Measurements from ENCODE around the gene SPATA31D4.

The SPATA31D4 gene

GRCh38 chr9:81886665-81887064, 41.6 kb upstream of the SPATA31D4 start:
- H2BK15ac ChIP-seq (ENCODE audit: low read length), result no peak overlapping the region
- no CpG with 5 or more reads among the region's 1 CpG for WGBS, 2 donors (ENCODE audit: extremely low coverage in 2 of 2, insufficient read length in 2 of 2, insufficient replicate concordance in 1 of 2)

GRCh38 chr9:81890104-81890503, 38.1 kb upstream of the SPATA31D4 start:
- Histone ChIP-seq H2BK120ac (ENCODE audit: low read depth, low read length) (no peak overlapping the region), H3K23ac (ENCODE audit: low read depth, low read length, poor library complexity) (no peak overlapping the region), H3K36me3 (replicated peaks in 1 of 2; ENCODE audit: control insufficient read depth in 2 of 2, insufficient read depth in 2 of 2, low read length in 2 of 2) (no peaks in the 10 kb centered on the region), H2AFZ (ENCODE audit: low read length) (no peak overlapping the region), H4K8ac (ENCODE audit: low read depth, low read length) (no peak overlapping the region), H3K18ac (ENCODE audit: low read length) (no peak overlapping the region), H2BK15ac (ENCODE audit: low read length) (no peak overlapping the region), H2AK5ac (ENCODE audit: low read depth, low read length) (no peak overlapping the region), H3K9me3 (replicated peaks in 1 of 2; ENCODE audit: control insufficient read depth in 2 of 2, insufficient read depth in 1 of 2, low read depth in 1 of 2, low read length in 2 of 2) (no peaks in the 10 kb centered on the region), H3K27ac (replicated peaks; ENCODE audit: low read length) (no peak overlapping the region), H3K4ac (ENCODE audit: low read length) (no peak overlapping the region), H2BK5ac (ENCODE audit: low read length) (no peak overlapping the region), H2BK12ac (ENCODE audit: low read length) (no peak overlapping the region), H3K79me1 (ENCODE audit: low read depth, low read length) (no peaks in the 10 kb centered on the region), H3K4me3 (ENCODE audit: low read length in 2 of 2) (no peak overlapping the region), H4K91ac (ENCODE audit: low read depth, low read length, poor library complexity) (no peak overlapping the region), H3K4me1 (ENCODE audit: control insufficient read depth in 2 of 2, insufficient read depth in 1 of 2, low read depth in 1 of 2, low read length in 2 of 2) (no peaks in the 10 kb centered on the region), H3K27me3 (ENCODE audit: control insufficient read depth in 3 of 3, insufficient read depth in 3 of 3, low read depth in 1 of 3, low read length in 3 of 3) (peaks cover 0 to 1% (median 0%) of the 10 kb centered on the region in 3 experiments), H3K14ac (ENCODE audit: low read length) (no peak overlapping the region), H3K9ac (ENCODE audit: low read depth, low read length, poor library complexity) (no peak overlapping the region), H3K4me2 (ENCODE audit: insufficient read depth, low read length, poor library complexity, severe bottlenecking) (no peak overlapping the region)
- no CpG with 5 or more reads among the region's 3 CpGs for WGBS, 2 donors (ENCODE audit: extremely low coverage in 2 of 2, insufficient read length in 2 of 2, insufficient replicate concordance in 1 of 2)
- no peak for DNase-seq (ENCODE audit: low spot score)

More at GRCh38 chr9:81886665-81887064, 41.6 kb upstream of the SPATA31D4 start:
- Histone ChIP-seq H3K4me1 (ENCODE audit: control insufficient read depth in 2 of 2, insufficient read depth in 1 of 2, low read depth in 1 of 2, low read length in 2 of 2) (no peaks in the 10 kb centered on the region), H3K18ac (ENCODE audit: low read length) (no peak overlapping the region), H3K36me3 (replicated peaks in 1 of 2; ENCODE audit: control insufficient read depth in 2 of 2, insufficient read depth in 2 of 2, low read length in 2 of 2) (no peaks in the 10 kb centered on the region), H3K23ac (ENCODE audit: low read depth, low read length, poor library complexity) (no peak overlapping the region), H3K4me2 (ENCODE audit: insufficient read depth, low read length, poor library complexity, severe bottlenecking) (no peak overlapping the region), H2BK120ac (ENCODE audit: low read depth, low read length) (no peak overlapping the region), H2BK12ac (ENCODE audit: low read length) (no peak overlapping the region), H3K27ac (replicated peaks; ENCODE audit: low read length) (no peak overlapping the region), H3K4ac (ENCODE audit: low read length) (no peak overlapping the region), H2AFZ (ENCODE audit: low read length) (no peak overlapping the region), H3K4me3 (ENCODE audit: low read length in 2 of 2) (no peak overlapping the region), H3K9me3 (replicated peaks in 1 of 2; ENCODE audit: control insufficient read depth in 2 of 2, insufficient read depth in 1 of 2, low read depth in 1 of 2, low read length in 2 of 2) (no peaks in the 10 kb centered on the region), H3K9ac (ENCODE audit: low read depth, low read length, poor library complexity) (no peak overlapping the region), H4K8ac (ENCODE audit: low read depth, low read length) (no peak overlapping the region), H2BK5ac (ENCODE audit: low read length) (no peak overlapping the region), H4K91ac (ENCODE audit: low read depth, low read length, poor library complexity) (no peak overlapping the region), H3K79me1 (ENCODE audit: low read depth, low read length) (no peaks in the 10 kb centered on the region), H2AK5ac (ENCODE audit: low read depth, low read length) (no peak overlapping the region), H3K14ac (ENCODE audit: low read length) (no peak overlapping the region), H3K27me3 (ENCODE audit: control insufficient read depth in 3 of 3, insufficient read depth in 3 of 3, low read depth in 1 of 3, low read length in 3 of 3) (peaks cover 0 to 1% (median 0%) of the 10 kb centered on the region in 3 experiments)
- no peak for DNase-seq (ENCODE audit: low spot score)

GRCh38 chr9:81892440-81892839, 35.8 kb upstream of the SPATA31D4 start:
- Histone ChIP-seq H3K27ac (replicated peaks; ENCODE audit: low read length) (no peak overlapping the region), H3K4ac (ENCODE audit: low read length) (no peak overlapping the region), H2BK120ac (ENCODE audit: low read depth, low read length) (no peak overlapping the region), H2AFZ (ENCODE audit: low read length) (no peak overlapping the region), H3K27me3 (ENCODE audit: control insufficient read depth in 3 of 3, insufficient read depth in 3 of 3, low read depth in 1 of 3, low read length in 3 of 3) (no peaks in the 10 kb centered on the region), H3K36me3 (replicated peaks in 1 of 2; ENCODE audit: control insufficient read depth in 2 of 2, insufficient read depth in 2 of 2, low read length in 2 of 2) (no peaks in the 10 kb centered on the region), H3K4me1 (ENCODE audit: control insufficient read depth in 2 of 2, insufficient read depth in 1 of 2, low read depth in 1 of 2, low read length in 2 of 2) (no peaks in the 10 kb centered on the region), H3K9me3 (replicated peaks in 1 of 2; ENCODE audit: control insufficient read depth in 2 of 2, insufficient read depth in 1 of 2, low read depth in 1 of 2, low read length in 2 of 2) (no peaks in the 10 kb centered on the region), H2BK12ac (ENCODE audit: low read length) (no peak overlapping the region), H3K18ac (ENCODE audit: low read length) (no peak overlapping the region), H2BK5ac (ENCODE audit: low read length) (no peak overlapping the region), H2BK15ac (ENCODE audit: low read length) (no peak overlapping the region), H2AK5ac (ENCODE audit: low read depth, low read length) (no peak overlapping the region), H3K23ac (ENCODE audit: low read depth, low read length, poor library complexity) (no peak overlapping the region), H4K8ac (ENCODE audit: low read depth, low read length) (no peak overlapping the region), H3K4me3 (ENCODE audit: low read length in 2 of 2) (no peak overlapping the region), H3K79me1 (ENCODE audit: low read depth, low read length) (no peaks in the 10 kb centered on the region), H3K14ac (ENCODE audit: low read length) (no peak overlapping the region), H3K9ac (ENCODE audit: low read depth, low read length, poor library complexity) (no peak overlapping the region), H4K91ac (ENCODE audit: low read depth, low read length, poor library complexity) (no peak overlapping the region), H3K4me2 (ENCODE audit: insufficient read depth, low read length, poor library complexity, severe bottlenecking) (no peak overlapping the region)
- WGBS, 2 donors (ENCODE audit: extremely low coverage in 2 of 2, insufficient read length in 2 of 2, insufficient replicate concordance in 1 of 2), result no CpG with 5 or more reads among the region's 1 CpG
- no peak for DNase-seq (ENCODE audit: low spot score)

- H3K27ac ChIP-seq (replicated peaks; ENCODE audit: low read length), result no peak overlapping the region
- no CpG with 5 or more reads among the region's 3 CpGs for WGBS, 2 donors (ENCODE audit: extremely low coverage in 2 of 2, insufficient read length in 2 of 2, insufficient replicate concordance in 1 of 2)
- H3K4me2 ChIP-seq (ENCODE audit: insufficient read depth, low read length, poor library complexity, severe bottlenecking), result no peak overlapping the region
- no peak overlapping the region for H2AK5ac ChIP-seq (ENCODE audit: low read depth, low read length)
- H3K36me3 ChIP-seq (replicated peaks in 1 of 2; ENCODE audit: control insufficient read depth in 2 of 2, insufficient read depth in 2 of 2, low read length in 2 of 2), result no peaks in the 10 kb centered on the region
- no peak overlapping the region for H3K4ac ChIP-seq (ENCODE audit: low read length)
- no peaks in the 10 kb centered on the region for H3K9me3 ChIP-seq (replicated peaks in 1 of 2; ENCODE audit: control insufficient read depth in 2 of 2, insufficient read depth in 1 of 2, low read depth in 1 of 2, low read length in 2 of 2)
- H3K18ac ChIP-seq (ENCODE audit: low read length), result no peak overlapping the region
- no peak overlapping the region for H3K9ac ChIP-seq (ENCODE audit: low read depth, low read length, poor library complexity)
- no peaks in the 10 kb centered on the region for H3K79me1 ChIP-seq (ENCODE audit: low read depth, low read length)
- DNase-seq (ENCODE audit: low spot score), result no peak
- H4K8ac ChIP-seq (ENCODE audit: low read depth, low read length), result no peak overlapping the region
- H3K4me3 ChIP-seq (ENCODE audit: low read length in 2 of 2), result no peak overlapping the region
- no peak overlapping the region for H4K91ac ChIP-seq (ENCODE audit: low read depth, low read length, poor library complexity)
- no peak overlapping the region for H3K14ac ChIP-seq (ENCODE audit: low read length)
- no peak overlapping the region for H2BK120ac ChIP-seq (ENCODE audit: low read depth, low read length)
- H2BK12ac ChIP-seq (ENCODE audit: low read length), result no peak overlapping the region
- no peaks in the 10 kb centered on the region for H3K27me3 ChIP-seq (ENCODE audit: control insufficient read depth in 3 of 3, insufficient read depth in 3 of 3, low read depth in 1 of 3, low read length in 3 of 3)
- H3K23ac ChIP-seq (ENCODE audit: low read depth, low read length, poor library complexity), result no peak overlapping the region
- H3K4me1 ChIP-seq (ENCODE audit: control insufficient read depth in 2 of 2, insufficient read depth in 1 of 2, low read depth in 1 of 2, low read length in 2 of 2), result no peaks in the 10 kb centered on the region
- no peak overlapping the region for H2BK15ac ChIP-seq (ENCODE audit: low read length)
- H2BK5ac ChIP-seq (ENCODE audit: low read length), result no peak overlapping the region
- no peak overlapping the region for H2AFZ ChIP-seq (ENCODE audit: low read length)
Observed at GRCh38 chr9:81893929-81894328, 34.3 kb upstream of the SPATA31D4 start.

Data from neuronal stem cell (in vitro differentiated cells).